Stimulated activated CD4-positive, alpha-beta T cell treated with anti-CD3 and anti-CD28 coated beads, Interleukin-1b, Interleukin-23, amount 100 ng/mL, for 24 hours (primary cell): Measurements from ENCODE around the gene ZSCAN31.
A peak's percentile ranks its signal among the peaks of the same experiment; 100 is the strongest.
"Not testable (repeated sequence)": the region's sequence is repeated elsewhere in the genome, so short reads cannot be mapped to it uniquely, and the experiment has no call there.

ENCODE experiments used
- DNase-seq, 4 experiments: peaks; one replicate each; pipeline ENCODE4 v3.0.0-alpha.2; 2020; ENCODE audit warnings: low read depth in 4 of 4, low spot score in 1 of 4

The ZSCAN31 gene

GRCh38 chr6:28323813-28324424, 12.0 kb downstream of the ZSCAN31 start:
- no peak for DNase-seq

- no peak for DNase-seq
These were observed 13.3 kb downstream of the ZSCAN31 start for GRCh38 chr6:28322661-28323060.

- DNase-seq: not testable (repeated sequence)
These were observed 18.1 kb downstream of the ZSCAN31 start for GRCh38 chr6:28317866-28318265.

GRCh38 chr6:28315628-28316027, 20.3 kb downstream of the ZSCAN31 start:
- DNase-seq: no peak

GRCh38 chr6:28312939-28313338, 23.0 kb downstream of the ZSCAN31 start:
- DNase-seq: no peak

- no peak for DNase-seq
These were observed 24.7 kb downstream of the ZSCAN31 start for GRCh38 chr6:28311139-28311823.

- not testable (repeated sequence) for DNase-seq
These were observed 29.6 kb downstream of the ZSCAN31 start for GRCh38 chr6:28306363-28306762.

- DNase-seq: no peak
These were observed 32.4 kb downstream of the ZSCAN31 start for GRCh38 chr6:28303570-28303969.

GRCh38 chr6:28296520-28297060, 39.4 kb downstream of the ZSCAN31 start:
- no peak for DNase-seq

GRCh38 chr6:28295326-28295725, 40.6 kb downstream of the ZSCAN31 start:
- no peak for DNase-seq

GRCh38 chr6:28291573-28291972, 44.4 kb downstream of the ZSCAN31 start:
- DNase-seq: no peak

GRCh38 chr6:28282926-28283325, 53.0 kb downstream of the ZSCAN31 start:
- no peak for DNase-seq

- peak in 2 of 4 experiments; percentile 52 to 54 for DNase-seq
These were observed 54.5 kb downstream of the ZSCAN31 start, which contains the start of gene PGBD1 for GRCh38 chr6:28281288-28282064. TSS of gene PGBD1 (plus strand) at chr6:28281572. CDS start at chr6:28283814, 2,242 bp downstream.

GRCh38 chr6:28280595-28281287, 55.2 kb downstream of the ZSCAN31 start:
- DNase-seq: no peak

- no peak for DNase-seq
These were observed 58.2 kb downstream of the ZSCAN31 start for GRCh38 chr6:28277746-28278145.

GRCh38 chr6:28274888-28275287, 61.1 kb downstream of the ZSCAN31 start:
- no peak for DNase-seq
